Measurements from ENCODE around the gene GRAP2.

DNA sequence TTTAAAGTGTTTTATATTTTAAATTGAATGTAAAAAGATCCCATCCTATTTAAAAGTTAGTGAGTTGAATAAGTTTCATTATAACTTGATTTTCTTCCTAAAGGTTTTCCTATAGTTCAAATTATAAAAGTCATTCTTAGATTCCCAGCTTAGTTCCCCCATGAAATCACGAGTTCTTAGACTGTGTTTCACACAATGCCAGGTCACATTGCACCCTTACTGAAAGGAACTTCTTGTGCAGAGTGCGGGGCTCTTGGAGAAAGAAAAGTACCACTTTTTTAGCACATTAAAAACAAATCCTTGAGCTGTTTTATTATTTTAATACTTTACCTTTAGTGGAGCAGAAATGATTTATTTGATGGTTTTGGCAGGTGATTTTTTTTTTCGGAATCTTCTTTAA is 15.6 kb downstream of the GRAP2 start:
- no peak for TF ChIP-seq POLR2A (IDR thresholded peaks at IDR 0.05; ENCODE audit: low read length)
- no peak for TF ChIP-seq GATA1 (IDR thresholded peaks at IDR 0.05; ENCODE audit: low read depth, low read length)

Measured in erythroblast (primary cell).